Mucosa of rectum (tissue), 2 donors: ENCODE results near the gene CCDC74B.
"Not testable (repeated sequence)": the region's sequence is repeated elsewhere in the genome, so short reads cannot be mapped to it uniquely, and the experiment has no call there.

ENCODE experiments used
- H3K27ac ChIP-seq, 2 donors: one replicate each; pipeline ENCODE4 v1.7.0; 2013; ENCODE audit warnings: inconsistent platforms in 2 of 2, low read depth in 2 of 2, low read length in 2 of 2
- H3K27me3 ChIP-seq, 2 donors: one replicate each; pipeline ENCODE4 v1.7.0; 2013; ENCODE audit warnings: low read length in 2 of 2; ENCODE audit not compliant: control insufficient read depth in 2 of 2, insufficient read depth in 2 of 2
- H3K36me3 ChIP-seq, 2 donors: one replicate each; pipeline ENCODE4 v1.7.0; 2013; ENCODE audit warnings: low read length in 2 of 2; ENCODE audit not compliant: control insufficient read depth in 2 of 2, insufficient read depth in 2 of 2
- H3K4me1 ChIP-seq, 2 donors: one replicate each; pipeline ENCODE4 v1.7.0; 2013; ENCODE audit warnings: low read length in 2 of 2, mild to moderate bottlenecking in 1 of 2; ENCODE audit not compliant: control insufficient read depth in 2 of 2, insufficient read depth in 2 of 2
- H3K4me3 ChIP-seq, 2 donors: one replicate each; pipeline ENCODE4 v1.7.0; 2013; ENCODE audit warnings: low read length in 2 of 2
- H3K9ac ChIP-seq, 2 donors: one replicate each; pipeline ENCODE4 v1.7.0; 2013; ENCODE audit warnings: low read length in 2 of 2, low read depth in 1 of 2, mild to moderate bottlenecking in 1 of 2
- H3K9me3 ChIP-seq, 2 donors: one replicate each; pipeline ENCODE4 v1.7.0; 2013; ENCODE audit warnings: low read length in 2 of 2; ENCODE audit not compliant: control insufficient read depth in 2 of 2
- donor health status: healthy.
- donor health status: Normal muscosa, but diverticular disease.

The CCDC74B gene

GRCh38 chr2:130166611-130167010 lies 21.7 kb upstream of the CCDC74B start:
- not testable (repeated sequence) for H3K27ac ChIP-seq, H3K4me3 ChIP-seq, H3K27me3 ChIP-seq, H3K4me1 ChIP-seq, H3K9ac ChIP-seq, H3K9me3 ChIP-seq
- H3K36me3 ChIP-seq = peaks cover 11 to 46% of the 10 kb centered on the region in 2 donors

- Histone ChIP-seq H3K27me3 (no peaks in the 10 kb centered on the region), H3K9ac (no peak overlapping the region), H3K36me3 (peaks cover 11 to 44% of the 10 kb centered on the region in 2 donors), H3K4me1 (no peaks in the 10 kb centered on the region), H3K4me3 (no peak overlapping the region), H3K27ac (no peak overlapping the region), H3K9me3 (no peaks in the 10 kb centered on the region)
Observed at GRCh38 chr2:130165293-130166016, 20.5 kb upstream of the CCDC74B start.

GRCh38 chr2:130162968-130163367 lies 18.1 kb upstream of the CCDC74B start:
- no peak overlapping the region for H3K27ac ChIP-seq
- no peaks in the 10 kb centered on the region for H3K4me1 ChIP-seq
- H3K9ac ChIP-seq = no peak overlapping the region
- peaks cover 11 to 42% of the 10 kb centered on the region in 2 donors for H3K36me3 ChIP-seq
- no peaks in the 10 kb centered on the region for H3K27me3 ChIP-seq
- no peaks in the 10 kb centered on the region for H3K9me3 ChIP-seq
- H3K4me3 ChIP-seq = no peak overlapping the region

- H3K9ac ChIP-seq, H3K27me3 ChIP-seq, H3K4me1 ChIP-seq, H3K9me3 ChIP-seq, H3K4me3 ChIP-seq, H3K27ac ChIP-seq: not testable (repeated sequence)
- peaks cover 8 to 38% of the 10 kb centered on the region in 2 donors for H3K36me3 ChIP-seq
Observed at GRCh38 chr2:130162486-130162885, 17.6 kb upstream of the CCDC74B start.

- H3K9ac ChIP-seq, H3K9me3 ChIP-seq, H3K4me1 ChIP-seq, H3K27me3 ChIP-seq, H3K4me3 ChIP-seq, H3K27ac ChIP-seq: not testable (repeated sequence)
- peaks cover 5 to 31% of the 10 kb centered on the region in 2 donors for H3K36me3 ChIP-seq
Observed at GRCh38 chr2:130160838-130161705, 16.2 kb upstream of the CCDC74B start.

GRCh38 chr2:130160131-130160530 lies 15.2 kb upstream of the CCDC74B start:
- Histone ChIP-seq H3K4me3 (no peak overlapping the region), H3K4me1 (no peaks in the 10 kb centered on the region), H3K27ac (no peak overlapping the region), H3K9me3 (no peaks in the 10 kb centered on the region), H3K9ac (no peak overlapping the region), H3K36me3 (peaks cover 2 to 25% of the 10 kb centered on the region in 2 donors), H3K27me3 (no peaks in the 10 kb centered on the region)

GRCh38 chr2:130159376-130159775 lies 14.5 kb upstream of the CCDC74B start:
- not testable (repeated sequence) for H3K27me3 ChIP-seq, H3K9ac ChIP-seq, H3K27ac ChIP-seq, H3K4me3 ChIP-seq, H3K9me3 ChIP-seq, H3K4me1 ChIP-seq
- peaks cover 7 to 22% of the 10 kb centered on the region in 2 donors for H3K36me3 ChIP-seq

GRCh38 chr2:130158631-130159030 lies 13.7 kb upstream of the CCDC74B start:
- H3K27me3 ChIP-seq = no peaks in the 10 kb centered on the region
- H3K27ac ChIP-seq = no peak overlapping the region
- H3K4me1 ChIP-seq = no peaks in the 10 kb centered on the region
- H3K36me3 ChIP-seq = peaks cover 7 to 15% of the 10 kb centered on the region in 2 donors
- no peaks in the 10 kb centered on the region for H3K9me3 ChIP-seq
- H3K9ac ChIP-seq = no peak overlapping the region
- H3K4me3 ChIP-seq = no peak overlapping the region

- not testable (repeated sequence) for H3K4me3 ChIP-seq, H3K27me3 ChIP-seq, H3K9me3 ChIP-seq, H3K9ac ChIP-seq, H3K27ac ChIP-seq, H3K4me1 ChIP-seq
- peaks cover 7 to 11% of the 10 kb centered on the region in 2 donors for H3K36me3 ChIP-seq
Observed at GRCh38 chr2:130157825-130158514, 13.1 kb upstream of the CCDC74B start.

GRCh38 chr2:130157354-130157753 lies 12.4 kb upstream of the CCDC74B start:
- H3K36me3 ChIP-seq = peaks cover 8 to 10% of the 10 kb centered on the region in 2 donors
- not testable (repeated sequence) for H3K4me3 ChIP-seq, H3K4me1 ChIP-seq, H3K27ac ChIP-seq, H3K9me3 ChIP-seq, H3K9ac ChIP-seq, H3K27me3 ChIP-seq
